Parathyroid adenoma (tissue), 2 donors: ENCODE data around the gene SMIM7.

ENCODE experiments used
- H2AFZ ChIP-seq: fragments of 300-600 bp; sonication (generic); one replicate; pipeline ENCODE4 v1.7.0; 2017; ENCODE audit warnings: antibody characterized with exemption, mild to moderate bottlenecking
- H3K27ac ChIP-seq: fragments of 300-600 bp; sonication (generic); one replicate; pipeline ENCODE4 v1.7.0; 2017
- H3K27me3 ChIP-seq: fragments of 300-600 bp; sonication (generic); one replicate; pipeline ENCODE4 v1.7.0; 2017; ENCODE audit warnings: low read length; ENCODE audit not compliant: control insufficient read depth, insufficient read depth
- H3K36me3 ChIP-seq: fragments of 300-600 bp; sonication (generic); one replicate; pipeline ENCODE4 v1.7.0; 2017; ENCODE audit warnings: low read length; ENCODE audit not compliant: control insufficient read depth, insufficient read depth
- H3K4me1 ChIP-seq: fragments of 300-600 bp; sonication (generic); one replicate; pipeline ENCODE4 v1.7.0; 2017; ENCODE audit warnings: control low read depth
- H3K4me2 ChIP-seq: fragments of 300-600 bp; sonication (generic); one replicate; pipeline ENCODE4 v1.7.0; 2017; ENCODE audit warnings: low read length
- H3K4me3 ChIP-seq: fragments of 300-600 bp; sonication (generic); one replicate; pipeline ENCODE4 v1.7.0; 2017; ENCODE audit warnings: low read depth, low read length
- H3K79me2 ChIP-seq: fragments of 300-600 bp; sonication (generic); one replicate; pipeline ENCODE4 v1.7.0; 2017; ENCODE audit warnings: control low read depth
- H3K9ac ChIP-seq: fragments of 300-600 bp; sonication (generic); one replicate; pipeline ENCODE4 v1.7.0; 2017; ENCODE audit warnings: mild to moderate bottlenecking
- H3K9me3 ChIP-seq: fragments of 300-600 bp; sonication (generic); one replicate; pipeline ENCODE4 v1.7.0; 2017; ENCODE audit warnings: low read length; ENCODE audit not compliant: control insufficient read depth
- CTCF ChIP-seq: fragments of 300-600 bp; sonication (generic); IDR thresholded peaks from one replicate; pipeline ENCODE4 v1.7.0; 2017; ENCODE audit warnings: antibody characterized with exemption, mild to moderate bottlenecking
- donor health status: primary hyperparathyroidism.

SMIM7 gene

GRCh38 chr19:16626796-16627192 lies 33.1 kb downstream of the SMIM7 start:
- Histone ChIP-seq H3K79me2 (peaks cover 54% of the 10 kb centered on the region), H3K36me3 (no peaks in the 10 kb centered on the region), H3K9ac (peak overlapping the region; percentile 91), H3K27me3 (no peaks in the 10 kb centered on the region), H3K4me1 (peaks cover 4% of the 10 kb centered on the region), H3K27ac (peak overlapping the region; percentile 3), H3K4me2 (peak overlapping the region; percentile 81), H2AFZ (no peak overlapping the region), H3K4me3 (peak overlapping the region; percentile 74), H3K9me3 (no peaks in the 10 kb centered on the region)
- TF ChIP-seq CTCF, result no peak

GRCh38 chr19:16625163-16625958 lies 34.6 kb downstream of the SMIM7 start:
- no peak overlapping the region for H3K27ac ChIP-seq
- H3K9ac ChIP-seq, result no peak overlapping the region

GRCh38 chr19:16624236-16624635 lies 35.7 kb downstream of the SMIM7 start:
- H3K36me3 ChIP-seq, result no peaks in the 10 kb centered on the region
- no peak for TF ChIP-seq CTCF
- peaks cover 16% of the 10 kb centered on the region for H3K4me1 ChIP-seq
- no peak overlapping the region for H2AFZ ChIP-seq
- H3K4me3 ChIP-seq, result no peak overlapping the region
- H3K9ac ChIP-seq, result no peak overlapping the region
- peaks cover 79% of the 10 kb centered on the region for H3K79me2 ChIP-seq
- H3K9me3 ChIP-seq, result no peaks in the 10 kb centered on the region
- no peak overlapping the region for H3K4me2 ChIP-seq
- H3K27ac ChIP-seq, result no peak overlapping the region
- H3K27me3 ChIP-seq, result no peaks in the 10 kb centered on the region

More at GRCh38 chr19:16625163-16625958, 34.6 kb downstream of the SMIM7 start:
- TF ChIP-seq CTCF, result no peak
- H3K36me3 ChIP-seq, result no peaks in the 10 kb centered on the region
- peaks cover 68% of the 10 kb centered on the region for H3K79me2 ChIP-seq
- no peaks in the 10 kb centered on the region for H3K9me3 ChIP-seq
- no peak overlapping the region for H3K4me3 ChIP-seq
- no peak overlapping the region for H3K4me2 ChIP-seq
- no peaks in the 10 kb centered on the region for H3K27me3 ChIP-seq
- H3K4me1 ChIP-seq, result peaks cover 6% of the 10 kb centered on the region
- no peak overlapping the region for H2AFZ ChIP-seq

GRCh38 chr19:16623576-16623975 lies 36.4 kb downstream of the SMIM7 start:
- H3K27me3 ChIP-seq, result no peaks in the 10 kb centered on the region
- H3K4me3 ChIP-seq, result no peak overlapping the region
- TF ChIP-seq CTCF, result no peak
- H2AFZ ChIP-seq, result no peak overlapping the region
- H3K9ac ChIP-seq, result no peak overlapping the region
- no peaks in the 10 kb centered on the region for H3K36me3 ChIP-seq
- no peaks in the 10 kb centered on the region for H3K9me3 ChIP-seq
- peaks cover 86% of the 10 kb centered on the region for H3K79me2 ChIP-seq
- peaks cover 16% of the 10 kb centered on the region for H3K4me1 ChIP-seq
- no peak overlapping the region for H3K27ac ChIP-seq
- no peak overlapping the region for H3K4me2 ChIP-seq

GRCh38 chr19:16623066-16623465 lies 36.9 kb downstream of the SMIM7 start:
- no peak for TF ChIP-seq CTCF
- H3K4me2 ChIP-seq, result no peak overlapping the region
- no peak overlapping the region for H3K27ac ChIP-seq
- no peak overlapping the region for H3K4me3 ChIP-seq
- peaks cover 91% of the 10 kb centered on the region for H3K79me2 ChIP-seq
- H3K27me3 ChIP-seq, result no peaks in the 10 kb centered on the region
- H3K9ac ChIP-seq, result no peak overlapping the region
- no peaks in the 10 kb centered on the region for H3K9me3 ChIP-seq
- peaks cover 16% of the 10 kb centered on the region for H3K4me1 ChIP-seq
- no peak overlapping the region for H2AFZ ChIP-seq
- H3K36me3 ChIP-seq, result no peaks in the 10 kb centered on the region
